Calu3 (cell line): Measurements from ENCODE around the gene DUSP2. TPM values are rescaled to one million over a fixed set of nuclear protein-coding genes. Genes with fewer than 3 reads are reported as not detected.

ENCODE experiments used
- BruUV-seq: library from RNA; stranded (reverse); fragments of 400-500 nt; replicated peaks from 2 replicates; lab custom pipeline; 2021; lab: Mats Ljungman, UMichigan
- CTCF ChIA-PET: fragments of 300-600 bp; sonication (Branson Sonifier 250); formaldehyde crosslinking; loops from one replicate; lab custom pipeline; 2022; ENCODE audit warnings: antibody characterized with exemption; lab: Charles Lee
- DNase-seq: peaks from one replicate; pipeline ENCODE4 v3.0.0; 2022
- H3K27ac Mint-ChIP-seq: one replicate; pipeline ENCODE4 v1.8.0; 2022; ENCODE audit warnings: mixed read lengths; ENCODE audit not compliant: unreplicated experiment
- H3K27me3 Mint-ChIP-seq: one replicate; pipeline ENCODE4 v1.8.0; 2022; ENCODE audit warnings: mixed read lengths; ENCODE audit not compliant: unreplicated experiment
- H3K36me3 Mint-ChIP-seq: one replicate; pipeline ENCODE4 v1.8.0; 2022; ENCODE audit warnings: mild to moderate bottlenecking, moderate library complexity, mixed read lengths; ENCODE audit not compliant: insufficient read depth, unreplicated experiment
- H3K4me1 Mint-ChIP-seq: one replicate; pipeline ENCODE4 v1.8.0; 2022; ENCODE audit warnings: mild to moderate bottlenecking, low read depth, mixed read lengths; ENCODE audit not compliant: unreplicated experiment
- H3K4me3 Mint-ChIP-seq: one replicate; pipeline ENCODE4 v1.8.0; 2022; ENCODE audit warnings: mild to moderate bottlenecking, low read depth, moderate library complexity, mixed read lengths; ENCODE audit not compliant: unreplicated experiment
- H3K9me3 Mint-ChIP-seq: one replicate; pipeline ENCODE4 v1.8.0; 2022; ENCODE audit warnings: low read depth, mixed read lengths; ENCODE audit not compliant: unreplicated experiment
- CTCF ChIP-seq: fragments of 200-600 bp; IDR thresholded peaks from one replicate; pipeline ENCODE4 v1.8.0; 2022; ENCODE audit warnings: antibody characterized with exemption; ENCODE audit not compliant: unreplicated experiment
- intact Hi-C: fragments of 100-400 bp; cut with micrococcal nuclease; formaldehyde crosslinking; loops from one replicate; pipeline ENCODE4 v1.10.0; 2022; ENCODE audit not compliant: unreplicated experiment
- total RNA-seq: library from RNA; stranded (reverse); gene quantifications from 2 replicates; pipeline ENCODE4 v1.2.3, GENCODE V29; 2022

DUSP2 gene
- total RNA-seq, 1 experiment from 2014 or later: 4.1 TPM

- no peak for TF ChIP-seq CTCF
- no peaks in the 10 kb centered on the region for H3K9me3 Mint-ChIP-seq
- CTCF ChIA-PET: interaction anchor here (0.9 kb wide), 1 partner anchor 24 kb away, joined by 3 read pairs; no protein-coding TSS in a partner anchor
- peaks cover 14% of the 10 kb centered on the region for H3K27me3 Mint-ChIP-seq
- no peak for DNase-seq
- no peak overlapping the region for H3K4me3 Mint-ChIP-seq
- H3K4me1 Mint-ChIP-seq: no peaks in the 10 kb centered on the region
- no peak overlapping the region for H3K27ac Mint-ChIP-seq
- intact Hi-C loops: no loop called here
- peaks cover 11% of the 10 kb centered on the region for H3K36me3 Mint-ChIP-seq
- BruUV-seq: no TSS peak
Observed at GRCh38 chr2:96180521-96180920, 35.3 kb upstream of the DUSP2 start.

- no peak for TF ChIP-seq CTCF
- DNase-seq: no peak
- H3K9me3 Mint-ChIP-seq: no peaks in the 10 kb centered on the region
- H3K27me3 Mint-ChIP-seq: peaks cover 14% of the 10 kb centered on the region
- H3K4me3 Mint-ChIP-seq: no peak overlapping the region
- no TSS peak for BruUV-seq
- intact Hi-C loops: no loop called here
- H3K36me3 Mint-ChIP-seq: peaks cover 7% of the 10 kb centered on the region
- no peaks in the 10 kb centered on the region for H3K4me1 Mint-ChIP-seq
- no peak overlapping the region for H3K27ac Mint-ChIP-seq
- CTCF ChIA-PET: interaction anchor here (0.9 kb wide), 1 partner anchor 25 kb away, joined by 3 read pairs; no protein-coding TSS in a partner anchor
Observed at GRCh38 chr2:96180002-96180401, 34.8 kb upstream of the DUSP2 start.

GRCh38 chr2:96176661-96177060, 31.4 kb upstream of the DUSP2 start:
- Mint-ChIP-seq H3K27me3 (peaks cover 14% of the 10 kb centered on the region), H3K4me3 (no peak overlapping the region), H3K36me3 (no peaks in the 10 kb centered on the region), H3K4me1 (no peaks in the 10 kb centered on the region), H3K27ac (no peak overlapping the region), H3K9me3 (no peaks in the 10 kb centered on the region)
- CTCF ChIA-PET: no interaction called here
- intact Hi-C loops: loop anchor here (10.0 kb wide), 1 partner anchor 152 kb away; no protein-coding TSS in a partner anchor
- no peak for DNase-seq
- no TSS peak for BruUV-seq
- TF ChIP-seq CTCF: no peak

- no peak for DNase-seq
- H3K27me3 Mint-ChIP-seq: peaks cover 14% of the 10 kb centered on the region
- no peaks in the 10 kb centered on the region for H3K9me3 Mint-ChIP-seq
- CTCF ChIA-PET: interaction anchor here (0.7 kb wide), 1 partner anchor 166 kb away, joined by 4 read pairs; no protein-coding TSS in a partner anchor
- H3K27ac Mint-ChIP-seq: no peak overlapping the region
- no peak for TF ChIP-seq CTCF
- H3K4me1 Mint-ChIP-seq: no peaks in the 10 kb centered on the region
- BruUV-seq: no TSS peak
- intact Hi-C loops: loop anchor here (2.0 to 10.0 kb wide), 2 partner anchors 37 to 151 kb away; partner anchors contain the start of gene ASTL
- no peak overlapping the region for H3K4me3 Mint-ChIP-seq
- H3K36me3 Mint-ChIP-seq: no peaks in the 10 kb centered on the region
Observed at GRCh38 chr2:96175951-96176350, 30.7 kb upstream of the DUSP2 start.
